Thyroid gland (tissue), 4 donors: ENCODE data around the gene FOXA3. TPM values are rescaled to one million over a fixed set of nuclear protein-coding genes. Genes with fewer than 3 reads are reported as not detected.

Experiments used
- DNase-seq, 2 donors: peaks; one replicate each; pipeline ENCODE4 v3.0.0-alpha.2; 2019
- H3K27ac ChIP-seq, 3 donors: fragments of 200-600 bp; sonication (generic); 1 replicate in 2 of 3; 2 replicates in 1 of 3; pipeline ENCODE4 v1.5.1; 2016 to 2019; ENCODE audit warnings: mild to moderate bottlenecking in 1 of 3, moderate library complexity in 1 of 3
- H3K27me3 ChIP-seq: fragments of 200-600 bp; sonication (generic); one replicate; pipeline ENCODE4 v1.5.1; 2019
- H3K36me3 ChIP-seq, 2 donors: fragments of 200-600 bp; sonication (generic); one replicate each; pipeline ENCODE4 v1.5.1; 2016 to 2019
- H3K4me1 ChIP-seq, 2 donors: fragments of 200-600 bp; sonication (generic); one replicate each; pipeline ENCODE4 v1.5.1; 2017 to 2019
- H3K4me3 ChIP-seq, 3 donors: fragments of 200-600 bp; sonication (generic); replicated peaks in 1 of 3; 1 replicate in 2 of 3; 2 replicates in 1 of 3; pipeline ENCODE4 v1.5.1; 2016; ENCODE audit warnings: mild to moderate bottlenecking in 1 of 3
- H3K9me3 ChIP-seq: fragments of 200-600 bp; sonication (generic); one replicate; pipeline ENCODE4 v1.5.1; 2017
- CTCF ChIP-seq, 6 experiments: fragments of 200-600 bp in 3 of 6; fragments of 450-650 bp in 3 of 6; sonication (generic) in 3 of 6; IDR thresholded peaks; one replicate each; pipeline ENCODE4 v1.5.1; 2016 to 2019; ENCODE audit warnings: antibody characterized with exemption in 6 of 6, mild to moderate bottlenecking in 2 of 6, inconsistent platforms in 1 of 6, moderate library complexity in 1 of 6
- POLR2A ChIP-seq, 2 donors: fragments of 450-650 bp; IDR thresholded peaks; one replicate each; pipeline ENCODE4 v1.6.1; 2017; ENCODE audit warnings: antibody characterized with exemption in 2 of 2, mild to moderate bottlenecking in 2 of 2, moderate library complexity in 1 of 2
- WGBS, 2 donors: methylation state at CpG; one replicate each; pipeline ENCODE4 v1.1.5; 2017; 5-methylcytosine and 5-hydroxymethylcytosine counted together
- intact Hi-C: fragments of 100-400 bp; cut with DNase I; formaldehyde crosslinking; loops from one replicate; pipeline ENCODE4 v1.15.1; 2023
- total RNA-seq, 4 donors: library from RNA; depleted of rRNA; stranded (reverse); fragments of >200 nt; gene quantifications; one replicate each; pipeline ENCODE4 v1.2.3, GENCODE V29; 2016

The FOXA3 gene
- total RNA-seq, 4 donors from 2014 or later, result not detected

- H3K27ac ChIP-seq, result no peak overlapping the region
- intact Hi-C loops, result no loop called here
- peaks cover 58 to 78% of the 10 kb centered on the region in 2 donors for H3K36me3 ChIP-seq
Observed at GRCh38 chr19:45824531-45825262, 39.4 kb upstream of the FOXA3 start.

GRCh38 chr19:45825263-45825605 lies 38.9 kb upstream of the FOXA3 start:
- intact Hi-C loops, result no loop called here
- Histone ChIP-seq H3K27ac (no peak overlapping the region), H3K4me3 (no peak overlapping the region), H3K9me3 (no peaks in the 10 kb centered on the region), H3K4me1 (no peaks in the 10 kb centered on the region), H3K27me3 (no peaks in the 10 kb centered on the region), H3K36me3 (peaks cover 61 to 84% of the 10 kb centered on the region in 2 donors)
- DNase-seq, result no peak
- no peak for TF ChIP-seq POLR2A (IDR thresholded peaks at IDR 0.05)
- 96 to 100% methylated on average over 1 to 7 of the region's 8 CpGs for WGBS, 2 donors

More at GRCh38 chr19:45824531-45825262, 39.4 kb upstream of the FOXA3 start:
- TF ChIP-seq POLR2A (IDR thresholded peaks at IDR 0.05) (no peak), CTCF (IDR thresholded peaks at IDR 0.05) (no peak)
- Histone ChIP-seq H3K4me3 (no peak overlapping the region), H3K4me1 (no peaks in the 10 kb centered on the region), H3K27me3 (no peaks in the 10 kb centered on the region), H3K9me3 (no peaks in the 10 kb centered on the region)
- WGBS, 2 donors, result 84 to 88% methylated on average over 17 to 26 of the region's 26 CpGs
- no peak for DNase-seq

GRCh38 chr19:45825917-45826893 lies 37.9 kb upstream of the FOXA3 start:
- intact Hi-C loops, result no loop called here
- 85 to 86% methylated on average over 20 to 22 of the region's 22 CpGs for WGBS, 2 donors
- H3K36me3 ChIP-seq, result peaks cover 71 to 89% of the 10 kb centered on the region in 2 donors

GRCh38 chr19:45826934-45827333 lies 37.2 kb upstream of the FOXA3 start:
- intact Hi-C loops, result no loop called here
- Histone ChIP-seq H3K36me3 (peaks cover 77 to 90% of the 10 kb centered on the region in 2 donors), H3K27me3 (no peaks in the 10 kb centered on the region), H3K9me3 (no peaks in the 10 kb centered on the region), H3K27ac (no peak overlapping the region), H3K4me3 (no peak overlapping the region), H3K4me1 (no peaks in the 10 kb centered on the region)
- no peak for DNase-seq
- 85 to 94% methylated on average over 7 to 11 of the region's 11 CpGs for WGBS, 2 donors
- TF ChIP-seq POLR2A (IDR thresholded peaks at IDR 0.05), result no peak
- TF ChIP-seq CTCF (IDR thresholded peaks at IDR 0.05), result no peak

More at GRCh38 chr19:45825917-45826893, 37.9 kb upstream of the FOXA3 start:
- no peaks in the 10 kb centered on the region for H3K27me3 ChIP-seq
- H3K4me3 ChIP-seq, result no peak overlapping the region
- no peaks in the 10 kb centered on the region for H3K9me3 ChIP-seq
- no peak for DNase-seq
- no peak overlapping the region for H3K27ac ChIP-seq
- TF ChIP-seq CTCF (IDR thresholded peaks at IDR 0.05), result no peak
- no peak for TF ChIP-seq POLR2A (IDR thresholded peaks at IDR 0.05)
- no peaks in the 10 kb centered on the region for H3K4me1 ChIP-seq

GRCh38 chr19:45827459-45828093 lies 36.5 kb upstream of the FOXA3 start:
- Histone ChIP-seq H3K9me3 (no peaks in the 10 kb centered on the region), H3K36me3 (peaks cover 82 to 91% of the 10 kb centered on the region in 2 donors), H3K4me1 (no peaks in the 10 kb centered on the region), H3K27me3 (no peaks in the 10 kb centered on the region), H3K27ac (no peak overlapping the region), H3K4me3 (no peak overlapping the region)
- TF ChIP-seq CTCF (IDR thresholded peaks at IDR 0.05) (no peak), POLR2A (IDR thresholded peaks at IDR 0.05) (no peak)
- 86 to 97% methylated on average over 12 to 13 of the region's 16 CpGs for WGBS, 2 donors
- intact Hi-C loops, result no loop called here
- DNase-seq, result no peak
